MM.1S (cell line): ENCODE results near the gene DPP6.

Experiments used
- DNase-seq: peaks from one replicate; pipeline ENCODE4 v3.0.0-alpha.2; 2015
- H2AFZ ChIP-seq: fragments of 300-600 bp; sonication (generic); 2 replicates; pipeline ENCODE4 v1.6.0; 2016; ENCODE audit warnings: antibody characterized with exemption, low read length
- H3F3A ChIP-seq: fragments of 300-600 bp; sonication (generic); 2 replicates; pipeline ENCODE4 v1.6.1; 2016; ENCODE audit warnings: mild to moderate bottlenecking, antibody characterized with exemption, low read length, moderate library complexity, mixed read lengths; ENCODE audit not compliant: insufficient read depth
- H3K27ac ChIP-seq: fragments of 300-600 bp; sonication (generic); 2 replicates; pipeline ENCODE4 v1.5.1; 2016; ENCODE audit warnings: mild to moderate bottlenecking, low read length
- H3K27me3 ChIP-seq: fragments of 300-600 bp; sonication (generic); replicated peaks from 2 replicates; pipeline ENCODE4 v1.6.0; 2016; ENCODE audit warnings: low read length; ENCODE audit not compliant: insufficient read depth
- H3K36me3 ChIP-seq: fragments of 300-600 bp; sonication (generic); replicated peaks from 2 replicates; pipeline ENCODE4 v1.6.1; 2016; ENCODE audit warnings: mild to moderate bottlenecking, low read length, mixed read lengths; ENCODE audit not compliant: insufficient read depth
- H3K4me1 ChIP-seq: fragments of 300-600 bp; sonication (generic); 2 replicates; pipeline ENCODE4 v1.6.1; 2016; ENCODE audit warnings: low read length, mixed read lengths
- H3K4me2 ChIP-seq: fragments of 300-600 bp; sonication (generic); 2 replicates; pipeline ENCODE4 v1.6.0; 2016; ENCODE audit warnings: low read depth, low read length
- H3K4me3 ChIP-seq: fragments of 300-600 bp; sonication (generic); 2 replicates; pipeline ENCODE4 v1.5.1; 2016; ENCODE audit warnings: low read length, mixed read lengths
- H3K79me2 ChIP-seq: fragments of 300-600 bp; sonication (generic); 2 replicates; pipeline ENCODE4 v1.6.1; 2016; ENCODE audit warnings: mixed run types, low read length, mixed read lengths
- H3K9ac ChIP-seq: fragments of 300-600 bp; sonication (generic); 2 replicates; pipeline ENCODE4 v1.6.1; 2016; ENCODE audit warnings: low read length, mixed read lengths
- H3K9me2 ChIP-seq: fragments of 300-600 bp; sonication (generic); replicated peaks from 2 replicates; pipeline ENCODE4 v1.6.1; 2016; ENCODE audit warnings: mild to moderate bottlenecking, low read length, mixed read lengths; ENCODE audit not compliant: insufficient read depth
- H3K9me3 ChIP-seq: fragments of 300-600 bp; sonication (generic); replicated peaks from 2 replicates; pipeline ENCODE4 v1.6.1; 2016; ENCODE audit warnings: mild to moderate bottlenecking, low read length, mixed read lengths; ENCODE audit not compliant: insufficient read depth
- H4K20me1 ChIP-seq: fragments of 300-600 bp; sonication (generic); 2 replicates; pipeline ENCODE4 v1.6.1; 2016; ENCODE audit warnings: mild to moderate bottlenecking, low read length, moderate library complexity, mixed read lengths; ENCODE audit not compliant: insufficient read depth
- CTCF ChIP-seq: fragments of 300-600 bp; sonication (generic); IDR thresholded peaks from 2 replicates; pipeline ENCODE4 v1.5.1; 2016; ENCODE audit warnings: antibody characterized with exemption, low read length, mixed read lengths
- EZH2 ChIP-seq: fragments of 300-600 bp; sonication (generic); optimal IDR thresholded peaks from 2 replicates; pipeline ENCODE3; 2017; ENCODE audit warnings: low read depth, mild to moderate bottlenecking, antibody characterized with exemption, low read length, mixed read lengths
- EZH2phosphoT487 ChIP-seq: fragments of 300-600 bp; sonication (generic); IDR thresholded peaks from 2 replicates; pipeline ENCODE4 v1.6.1; 2018; ENCODE audit warnings: antibody characterized with exemption, low read length

DPP6 gene

GRCh38 chr7:154852205-154852604, 800.0 kb downstream of the DPP6 start:
- Histone ChIP-seq H3K9me3 (no peaks in the 10 kb centered on the region), H3K9ac (no peak overlapping the region), H3K27ac (no peak overlapping the region), H3F3A (no peaks in the 10 kb centered on the region), H3K4me1 (no peaks in the 10 kb centered on the region), H4K20me1 (no peaks in the 10 kb centered on the region), H3K36me3 (no peaks in the 10 kb centered on the region), H3K4me2 (no peak overlapping the region), H2AFZ (no peak overlapping the region), H3K79me2 (no peaks in the 10 kb centered on the region), H3K27me3 (no peaks in the 10 kb centered on the region; the same call in 1 of the 2 replicates), H3K4me3 (no peak overlapping the region), H3K9me2 (no peaks in the 10 kb centered on the region)
- no peak for DNase-seq
- no peak for TF ChIP-seq CTCF
- no peak for TF ChIP-seq EZH2phosphoT487
- no peak for TF ChIP-seq EZH2

- no peaks in the 10 kb centered on the region for H3K9me2 ChIP-seq
- H4K20me1 ChIP-seq = no peaks in the 10 kb centered on the region
- no peak for DNase-seq
- H3K27ac ChIP-seq = no peak overlapping the region
- H3K9ac ChIP-seq = no peak overlapping the region
- H3K27me3 ChIP-seq = no peaks in the 10 kb centered on the region; the same call in 1 of the 2 replicates
- H3K9me3 ChIP-seq = no peaks in the 10 kb centered on the region
- H3K36me3 ChIP-seq = no peaks in the 10 kb centered on the region
- H3K79me2 ChIP-seq = no peaks in the 10 kb centered on the region
- no peaks in the 10 kb centered on the region for H3F3A ChIP-seq
- no peak overlapping the region for H3K4me3 ChIP-seq
- H3K4me2 ChIP-seq = no peak overlapping the region
- H3K4me1 ChIP-seq = no peaks in the 10 kb centered on the region
- TF ChIP-seq EZH2 = no peak
- no peak for TF ChIP-seq CTCF
- TF ChIP-seq EZH2phosphoT487 = no peak
- no peak overlapping the region for H2AFZ ChIP-seq
Measured at GRCh38 chr7:154853063-154853726, 801.0 kb downstream of the DPP6 start.

GRCh38 chr7:154853727-154854095, 801.5 kb downstream of the DPP6 start:
- no peaks in the 10 kb centered on the region for H3K4me1 ChIP-seq
- no peak overlapping the region for H3K27ac ChIP-seq
- H3K27me3 ChIP-seq = peaks cover under 1% of the 10 kb centered on the region; the same call in 1 of the 2 replicates
- no peaks in the 10 kb centered on the region for H3F3A ChIP-seq
- H3K4me2 ChIP-seq = no peak overlapping the region
- H3K9me3 ChIP-seq = no peaks in the 10 kb centered on the region
- TF ChIP-seq EZH2phosphoT487 (no peak), EZH2 (no peak), CTCF (no peak)
- no peaks in the 10 kb centered on the region for H3K79me2 ChIP-seq
- H3K9me2 ChIP-seq = no peaks in the 10 kb centered on the region
- no peaks in the 10 kb centered on the region for H4K20me1 ChIP-seq
- H3K4me3 ChIP-seq = no peak overlapping the region
- DNase-seq = no peak
- H3K36me3 ChIP-seq = no peaks in the 10 kb centered on the region
- H3K9ac ChIP-seq = no peak overlapping the region
- H2AFZ ChIP-seq = no peak overlapping the region
